ENCODE data around the gene KCTD21.

Gene KCTD21

DNA sequence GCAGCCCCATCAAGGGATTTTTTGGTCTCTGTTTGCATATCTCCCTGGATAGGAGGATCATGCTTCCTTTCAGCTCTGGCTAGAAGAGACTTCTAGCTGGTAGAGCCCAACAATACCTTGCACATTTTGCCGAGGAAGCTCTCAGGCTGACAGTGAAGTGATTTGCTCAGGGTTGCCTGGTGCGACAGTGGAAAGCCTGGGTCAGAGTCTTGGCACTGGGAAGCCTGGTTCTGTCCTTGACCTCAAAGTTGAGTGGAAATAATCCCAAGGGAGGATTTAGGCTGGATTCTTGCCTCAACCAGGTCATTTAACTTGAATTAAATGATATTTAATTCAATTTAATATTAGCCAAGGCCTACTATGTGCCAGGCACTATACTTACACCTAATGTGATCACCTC lies 24.6 kb downstream of the KCTD21 start:
- TF ChIP-seq CTCF (IDR thresholded peaks at IDR 0.05; ENCODE audit: low read length, missing control alignments): no peak
- no peak for DNase-seq (ENCODE audit: low read depth)
- no peak overlapping the region for H3K4me3 ChIP-seq (replicated peaks; ENCODE audit: low read depth, low read length)

DNA sequence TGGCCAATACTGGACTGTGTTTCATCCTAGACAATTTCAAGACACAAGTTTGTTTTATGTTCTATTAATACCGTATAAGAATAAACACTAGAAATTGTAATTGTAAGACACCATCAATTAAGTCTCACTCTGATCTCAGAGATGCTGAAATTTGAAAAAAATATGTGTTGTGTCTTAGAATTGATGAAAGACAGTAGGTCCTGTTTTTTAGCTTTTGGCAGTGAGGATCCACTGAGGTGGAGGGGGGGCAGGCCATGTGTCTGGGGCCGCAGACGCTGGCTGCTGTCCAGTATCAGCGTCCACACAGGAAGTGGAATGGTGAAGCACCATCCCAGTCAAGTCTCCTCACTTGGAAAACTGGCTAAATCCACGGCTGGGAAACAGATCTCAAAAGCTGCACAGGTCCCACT lies 26.5 kb downstream of the KCTD21 start:
- no peak overlapping the region for H3K4me3 ChIP-seq (replicated peaks; ENCODE audit: low read depth, low read length)
- TF ChIP-seq CTCF (IDR thresholded peaks at IDR 0.05; ENCODE audit: low read length, missing control alignments): no peak
- peak; percentile 44 for DNase-seq (ENCODE audit: low read depth)

DNA sequence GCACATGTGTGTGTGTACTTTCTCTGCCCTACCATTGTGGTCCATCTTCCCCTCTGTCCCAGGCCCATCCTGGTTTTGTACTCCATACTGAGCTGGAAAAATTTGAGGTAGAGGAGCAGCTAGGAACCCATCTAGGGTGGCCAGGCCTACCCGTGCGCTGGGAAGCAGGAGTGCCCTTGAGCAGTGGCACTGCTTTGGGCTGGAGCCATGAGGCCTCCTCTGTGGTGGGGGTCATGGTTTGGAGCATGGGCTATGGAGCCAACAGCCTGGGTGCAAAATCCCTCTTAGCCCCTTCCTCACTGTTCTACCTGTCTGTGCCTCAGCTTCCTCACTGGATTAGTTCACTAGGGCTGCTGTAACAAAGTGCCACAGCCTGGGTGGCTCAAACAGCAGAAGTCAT lies 27.1 kb downstream of the KCTD21 start:
- H3K4me3 ChIP-seq (replicated peaks; ENCODE audit: low read depth, low read length): no peak overlapping the region
- TF ChIP-seq CTCF (IDR thresholded peaks at IDR 0.05; ENCODE audit: low read length, missing control alignments): no peak
- DNase-seq (ENCODE audit: low read depth): no peak

GRCh38 chr11:78160557-78160956 lies 27.9 kb downstream of the KCTD21 start:
- no peak for TF ChIP-seq CTCF (IDR thresholded peaks at IDR 0.05; ENCODE audit: low read length, missing control alignments)
- DNase-seq (ENCODE audit: low read depth): no peak
- no peak overlapping the region for H3K4me3 ChIP-seq (replicated peaks; ENCODE audit: low read depth, low read length)

GRCh38 chr11:78158987-78159652 lies 29.3 kb downstream of the KCTD21 start:
- no peak for TF ChIP-seq CTCF (IDR thresholded peaks at IDR 0.05; ENCODE audit: low read length, missing control alignments)

GRCh38 chr11:78156127-78156844 lies 32.1 kb downstream of the KCTD21 start:
- no peak for DNase-seq (ENCODE audit: low read depth)
- no peak for TF ChIP-seq CTCF (IDR thresholded peaks at IDR 0.05; ENCODE audit: low read length, missing control alignments)
- no peak overlapping the region for H3K4me3 ChIP-seq (replicated peaks; ENCODE audit: low read depth, low read length)

More at GRCh38 chr11:78158987-78159652, 29.3 kb downstream of the KCTD21 start:
- no peak overlapping the region for H3K4me3 ChIP-seq (replicated peaks; ENCODE audit: low read depth, low read length)
- no peak for DNase-seq (ENCODE audit: low read depth)
